IPS-20b (cell line): ENCODE data around the gene TCF4.

Experiments
- H3K27ac ChIP-seq: one replicate; pipeline ENCODE4 v1.5.1; 2013; ENCODE audit warnings: low read length
- H3K27me3 ChIP-seq: 2 replicates; pipeline ENCODE4 v1.6.1; 2013; ENCODE audit warnings: mild to moderate bottlenecking, low read length, inconsistent platforms; ENCODE audit not compliant: insufficient read depth
- H3K36me3 ChIP-seq: 2 replicates; pipeline ENCODE4 v1.6.1; 2013; ENCODE audit warnings: low read depth, mild to moderate bottlenecking, inconsistent platforms, low read length, moderate library complexity; ENCODE audit not compliant: insufficient read depth
- H3K4me1 ChIP-seq: 2 replicates; pipeline ENCODE4 v1.6.1; 2013; ENCODE audit warnings: mild to moderate bottlenecking, control low read depth, inconsistent platforms, low read length, moderate library complexity; ENCODE audit not compliant: insufficient read depth
- H3K4me3 ChIP-seq: 2 replicates; pipeline ENCODE4 v1.5.1; 2013; ENCODE audit warnings: mild to moderate bottlenecking, low read length, inconsistent platforms
- H3K9ac ChIP-seq: 2 replicates; pipeline ENCODE4 v1.6.1; 2013; ENCODE audit warnings: low read depth, mild to moderate bottlenecking, inconsistent platforms, low read length, moderate library complexity
- H3K9me3 ChIP-seq: 2 replicates; pipeline ENCODE4 v1.6.1; 2013; ENCODE audit warnings: mild to moderate bottlenecking, low read depth, low read length, inconsistent platforms; ENCODE audit not compliant: insufficient read depth

Gene TCF4

GRCh38 chr18:55416791-55417190 lies 171.2 kb downstream of the TCF4 start:
- Histone ChIP-seq H3K9ac (no peak overlapping the region), H3K27ac (no peak overlapping the region)

DNA sequence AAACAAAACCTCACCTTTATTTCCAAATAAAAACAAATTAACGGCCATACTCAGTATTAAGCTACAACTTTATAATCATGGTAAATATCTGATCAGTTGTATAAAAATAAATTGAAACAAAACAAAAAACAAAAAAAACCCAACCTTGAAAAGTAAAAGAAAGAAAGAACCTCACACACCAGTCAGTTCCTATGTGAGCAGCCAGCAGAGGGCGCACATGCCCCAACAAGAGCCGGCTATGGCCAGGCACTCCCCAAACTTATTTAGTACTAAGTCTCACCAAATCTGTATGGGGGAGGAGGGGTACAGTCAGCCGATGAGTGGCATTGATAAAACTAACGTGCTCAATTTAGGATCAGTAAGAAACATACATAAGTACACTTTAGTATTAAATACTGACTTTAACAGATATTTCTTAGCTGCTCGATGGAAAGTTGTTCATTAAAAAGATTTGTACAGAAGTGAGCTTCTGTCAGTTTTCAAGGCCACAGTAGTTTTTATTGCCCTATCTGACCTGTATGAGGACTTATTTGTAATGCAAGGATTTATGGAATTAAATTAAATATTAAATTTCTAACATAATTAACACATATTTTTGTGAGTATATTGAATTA lies 172.6 kb downstream of the TCF4 start:
- Histone ChIP-seq H3K27me3 (no peaks in the 10 kb centered on the region), H3K9ac (no peak overlapping the region), H3K4me3 (no peak overlapping the region), H3K4me1 (peaks cover 46% of the 10 kb centered on the region), H3K27ac (no peak overlapping the region), H3K9me3 (no peaks in the 10 kb centered on the region), H3K36me3 (no peaks in the 10 kb centered on the region)

More at GRCh38 chr18:55416791-55417190, 171.2 kb downstream of the TCF4 start:
- Histone ChIP-seq H3K4me1 (peaks cover 59% of the 10 kb centered on the region), H3K27me3 (no peaks in the 10 kb centered on the region), H3K4me3 (no peak overlapping the region), H3K36me3 (no peaks in the 10 kb centered on the region), H3K9me3 (no peaks in the 10 kb centered on the region)

DNA sequence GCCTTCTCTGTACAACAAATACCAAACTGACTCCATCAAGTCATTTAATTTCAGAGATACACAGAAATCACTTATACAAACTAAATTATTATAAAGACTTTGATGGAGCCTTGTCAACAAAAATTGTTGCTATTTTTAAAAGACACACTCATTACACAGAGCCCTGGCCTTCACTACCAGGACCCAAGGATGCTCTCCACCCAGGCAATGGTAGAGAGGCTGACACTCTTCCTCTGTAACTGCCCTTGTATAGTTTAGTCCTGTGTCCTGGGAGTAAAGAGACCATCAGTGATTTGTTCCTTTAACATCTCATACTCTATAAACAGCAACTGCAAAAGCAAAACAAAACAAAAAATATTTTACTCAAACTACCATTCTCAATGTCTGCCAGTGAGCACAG lies 173.5 kb downstream of the TCF4 start:
- H3K27ac ChIP-seq = no peak overlapping the region
- H3K27me3 ChIP-seq = no peaks in the 10 kb centered on the region
- no peak overlapping the region for H3K4me3 ChIP-seq
- 0 out of 2 replicates have a peak overlapping the region, but pooled peaks have one; percentile 11 for H3K9ac ChIP-seq
- H3K4me1 ChIP-seq = peaks cover 45% of the 10 kb centered on the region
- no peaks in the 10 kb centered on the region for H3K36me3 ChIP-seq
- H3K9me3 ChIP-seq = no peaks in the 10 kb centered on the region

GRCh38 chr18:55413474-55413873 lies 174.5 kb downstream of the TCF4 start:
- no peak overlapping the region for H3K4me3 ChIP-seq
- no peak overlapping the region for H3K9ac ChIP-seq
- no peaks in the 10 kb centered on the region for H3K27me3 ChIP-seq
- H3K27ac ChIP-seq = no peak overlapping the region
- no peaks in the 10 kb centered on the region for H3K9me3 ChIP-seq
- no peaks in the 10 kb centered on the region for H3K36me3 ChIP-seq
- H3K4me1 ChIP-seq = peaks cover 38% of the 10 kb centered on the region

DNA sequence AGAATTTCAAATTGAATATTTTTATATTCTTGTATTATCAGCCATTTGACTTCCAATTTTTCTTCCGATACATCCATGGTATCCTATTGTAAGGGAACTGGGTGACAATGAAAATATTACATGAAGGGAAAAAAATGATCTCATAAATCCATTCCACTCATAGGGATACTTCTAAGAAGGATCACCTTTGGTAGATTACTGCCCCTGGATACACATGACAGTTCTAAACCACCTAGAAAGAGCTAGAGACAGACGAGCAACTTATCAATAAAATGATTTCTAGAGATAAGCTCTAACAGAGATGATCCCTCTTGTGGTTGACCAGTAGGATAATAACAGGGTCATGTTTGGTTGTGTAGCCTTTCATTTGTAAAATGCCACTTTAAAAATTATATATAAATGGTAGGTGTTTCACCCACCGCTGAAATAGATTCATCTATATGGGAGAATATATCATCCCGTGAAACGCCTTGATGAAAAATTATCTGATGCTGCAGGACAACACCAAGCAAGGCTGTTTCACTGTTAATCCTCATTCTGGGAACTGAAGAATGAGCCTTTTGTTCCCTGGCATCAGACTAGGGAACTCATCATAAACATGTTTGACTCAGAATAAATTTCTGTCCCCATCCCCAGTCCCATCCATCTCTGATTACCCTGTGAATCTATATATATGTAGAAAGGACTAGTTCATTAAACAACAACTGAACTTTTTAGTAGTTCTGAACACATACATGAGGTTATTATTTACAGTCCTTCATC lies 180.0 kb downstream of the TCF4 start:
- H3K27me3 ChIP-seq = no peaks in the 10 kb centered on the region
- H3K27ac ChIP-seq = no peak overlapping the region
- peaks cover 32% of the 10 kb centered on the region for H3K4me1 ChIP-seq
- H3K4me3 ChIP-seq = no peak overlapping the region
- H3K9ac ChIP-seq = no peak overlapping the region
- H3K9me3 ChIP-seq = no peaks in the 10 kb centered on the region
- H3K36me3 ChIP-seq = no peaks in the 10 kb centered on the region

GRCh38 chr18:55407191-55407590 lies 180.8 kb downstream of the TCF4 start:
- Histone ChIP-seq H3K27me3 (no peaks in the 10 kb centered on the region), H3K4me1 (peaks cover 38% of the 10 kb centered on the region), H3K9me3 (no peaks in the 10 kb centered on the region), H3K27ac (no peak overlapping the region), H3K9ac (no peak overlapping the region), H3K36me3 (no peaks in the 10 kb centered on the region), H3K4me3 (no peak overlapping the region)

DNA sequence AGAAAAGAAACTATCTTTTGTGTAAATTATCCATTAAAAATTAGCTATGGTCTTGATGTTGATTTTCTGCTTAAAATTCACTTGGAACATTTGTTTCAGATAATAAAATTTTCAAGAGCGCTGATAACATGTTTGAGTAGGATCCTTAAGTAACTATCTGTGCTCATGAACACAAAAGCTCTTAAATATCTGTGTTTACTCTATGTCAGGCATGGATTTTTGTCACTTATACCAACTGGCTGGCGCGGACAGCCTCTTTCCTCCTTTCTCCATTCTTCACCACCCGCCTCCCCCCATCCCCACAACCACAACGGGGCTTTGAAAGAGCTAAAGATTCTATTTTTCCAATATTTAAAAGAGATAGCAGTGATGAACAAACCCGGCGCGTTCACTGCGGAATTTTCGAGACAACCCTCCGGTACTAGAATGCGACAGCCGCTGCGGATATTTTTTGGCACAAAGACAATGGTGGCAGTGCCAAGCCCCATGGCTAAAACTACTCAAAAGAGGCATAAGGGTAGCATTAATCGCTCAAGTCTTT lies 181.5 kb downstream of the TCF4 start:
- Histone ChIP-seq H3K27ac (no peak overlapping the region), H3K4me1 (peaks cover 44% of the 10 kb centered on the region), H3K9ac (no peak overlapping the region), H3K27me3 (no peaks in the 10 kb centered on the region), H3K9me3 (no peaks in the 10 kb centered on the region), H3K36me3 (no peaks in the 10 kb centered on the region), H3K4me3 (no peak overlapping the region)

DNA sequence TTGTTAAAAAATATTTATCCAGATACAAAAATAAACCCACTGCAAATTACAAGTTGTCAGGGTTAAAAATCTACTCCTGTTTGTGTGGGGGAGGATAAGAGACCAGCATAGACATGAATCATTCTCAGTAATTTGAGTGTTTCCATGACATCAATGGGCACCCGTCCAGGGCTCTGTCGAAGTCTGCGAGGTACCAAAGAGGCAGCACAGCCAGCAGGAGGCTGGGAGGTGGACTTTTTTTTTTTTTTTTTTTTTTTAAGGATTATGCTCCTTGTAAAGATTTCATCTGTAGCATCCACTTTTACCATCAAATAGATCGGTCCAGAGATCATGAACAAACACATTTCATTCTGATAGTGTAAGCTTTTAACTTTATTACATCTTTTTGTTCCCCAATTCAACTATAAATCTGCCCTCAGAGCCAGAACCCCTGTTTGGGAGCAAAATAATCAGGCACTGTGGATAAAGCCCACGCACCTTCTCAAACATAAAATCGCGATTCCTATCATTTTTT lies 182.0 kb downstream of the TCF4 start:
- Histone ChIP-seq H3K9ac (no peak overlapping the region), H3K27ac (no peak overlapping the region), H3K27me3 (no peaks in the 10 kb centered on the region), H3K4me3 (no peak overlapping the region), H3K9me3 (no peaks in the 10 kb centered on the region), H3K4me1 (peaks cover 50% of the 10 kb centered on the region), H3K36me3 (no peaks in the 10 kb centered on the region)

GRCh38 chr18:55405475-55405874 lies 182.5 kb downstream of the TCF4 start:
- no peaks in the 10 kb centered on the region for H3K36me3 ChIP-seq
- H3K9ac ChIP-seq = no peak overlapping the region
- no peak overlapping the region for H3K4me3 ChIP-seq
- H3K27me3 ChIP-seq = no peaks in the 10 kb centered on the region
- H3K27ac ChIP-seq = no peak overlapping the region
- no peaks in the 10 kb centered on the region for H3K9me3 ChIP-seq
- peaks cover 53% of the 10 kb centered on the region for H3K4me1 ChIP-seq

- Histone ChIP-seq H3K36me3 (no peaks in the 10 kb centered on the region), H3K27ac (no peak overlapping the region), H3K9me3 (no peaks in the 10 kb centered on the region), H3K27me3 (no peaks in the 10 kb centered on the region), H3K4me3 (no peak overlapping the region), H3K4me1 (peaks cover 51% of the 10 kb centered on the region), H3K9ac (no peak overlapping the region)
Measured at GRCh38 chr18:55404832-55405465, 183.0 kb downstream of the TCF4 start.

- Histone ChIP-seq H3K27ac (no peak overlapping the region), H3K36me3 (no peaks in the 10 kb centered on the region), H3K4me3 (no peak overlapping the region), H3K4me1 (peaks cover 50% of the 10 kb centered on the region), H3K27me3 (no peaks in the 10 kb centered on the region), H3K9ac (no peak overlapping the region; the same call in 1 of the 2 replicates), H3K9me3 (no peaks in the 10 kb centered on the region)
Measured at GRCh38 chr18:55404136-55404830, 183.7 kb downstream of the TCF4 start.
